Upper lobe of right lung (tissue), 1 donor: ENCODE data around the gene TINAGL1. TPM values are rescaled to one million over a fixed set of nuclear protein-coding genes. Genes with fewer than 3 reads are reported as not detected.

Experiments used
- ATAC-seq: fragments of 200-7000 bp; cut with Tn5 transposase; one replicate; pipeline ENCODE4 v1.9.1; 2020; ENCODE audit warnings: mild to moderate bottlenecking, moderate library complexity
- DNase-seq: peaks from one replicate; pipeline ENCODE4 v3.0.0-alpha.2; 2020
- H3K27ac ChIP-seq: fragments of 200-600 bp; one replicate; pipeline ENCODE4 v1.8.0; 2022
- H3K27me3 ChIP-seq: fragments of 200-600 bp; one replicate; pipeline ENCODE4 v1.8.0; 2022; ENCODE audit warnings: mild to moderate bottlenecking
- H3K36me3 ChIP-seq: fragments of 200-600 bp; one replicate; pipeline ENCODE4 v1.8.0; 2022
- H3K4me1 ChIP-seq: fragments of 200-600 bp; one replicate; pipeline ENCODE4 v1.8.0; 2022
- H3K4me3 ChIP-seq: fragments of 200-600 bp; one replicate; pipeline ENCODE4 v1.8.0; 2022; ENCODE audit warnings: mild to moderate bottlenecking
- H3K9me3 ChIP-seq: fragments of 200-600 bp; one replicate; pipeline ENCODE4 v1.8.0; 2022
- intact Hi-C: fragments of 100-400 bp; cut with DNase I; formaldehyde crosslinking; loops from one replicate; pipeline ENCODE4 v1.11.0; 2022
- total RNA-seq: library from RNA; stranded (reverse); fragmentation: NEBNext Ultra II Directional; extraction: Animal tissue kit (Norgen Biotek cat#: 25700); gene quantifications from one replicate; pipeline ENCODE4 v1.2.1, GENCODE V29; 2021
- TF ChIP-seq, protein P1 (sequence below): fragments of 200-600 bp; IDR thresholded peaks from one replicate; pipeline ENCODE4 v1.8.0; 2022; ENCODE audit warnings: antibody characterized with exemption
- donor health status: DM: no; HTN: yes; CAD: no; lungs with severe emphysema.

TINAGL1 gene
- total RNA-seq, 1 donor from 2014 or later: 154 TPM

DNA sequence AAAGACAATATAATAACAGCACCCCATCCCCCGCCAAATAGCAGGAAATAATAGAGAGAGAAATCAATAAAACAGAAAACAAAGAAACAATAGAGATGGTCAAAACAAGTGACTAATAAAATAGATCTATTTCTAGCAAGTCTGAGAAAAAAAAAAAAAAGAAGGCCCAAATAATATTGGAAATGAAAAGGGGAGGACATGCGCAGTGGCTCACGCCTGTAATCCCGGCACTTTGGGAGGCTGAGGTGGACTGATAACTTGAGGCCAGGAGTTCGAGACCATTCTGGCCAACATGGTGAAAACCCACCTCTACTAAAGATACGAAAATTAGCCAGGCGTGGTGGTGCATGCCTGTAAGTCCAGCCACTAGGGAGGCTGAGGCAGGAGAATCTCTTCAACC is 22.7 kb downstream of the TINAGL1 start:
- peaks cover 5% of the 10 kb centered on the region for H3K4me1 ChIP-seq
- H3K36me3 ChIP-seq: no peaks in the 10 kb centered on the region
- no peaks in the 10 kb centered on the region for H3K27me3 ChIP-seq
- H3K4me3 ChIP-seq: no peak overlapping the region
- ATAC-seq (no peak), DNase-seq (peak; percentile 12)
- H3K9me3 ChIP-seq: no peaks in the 10 kb centered on the region
- intact Hi-C loops: no loop called here
- no peak overlapping the region for H3K27ac ChIP-seq
- TF ChIP-seq, protein P1, sequence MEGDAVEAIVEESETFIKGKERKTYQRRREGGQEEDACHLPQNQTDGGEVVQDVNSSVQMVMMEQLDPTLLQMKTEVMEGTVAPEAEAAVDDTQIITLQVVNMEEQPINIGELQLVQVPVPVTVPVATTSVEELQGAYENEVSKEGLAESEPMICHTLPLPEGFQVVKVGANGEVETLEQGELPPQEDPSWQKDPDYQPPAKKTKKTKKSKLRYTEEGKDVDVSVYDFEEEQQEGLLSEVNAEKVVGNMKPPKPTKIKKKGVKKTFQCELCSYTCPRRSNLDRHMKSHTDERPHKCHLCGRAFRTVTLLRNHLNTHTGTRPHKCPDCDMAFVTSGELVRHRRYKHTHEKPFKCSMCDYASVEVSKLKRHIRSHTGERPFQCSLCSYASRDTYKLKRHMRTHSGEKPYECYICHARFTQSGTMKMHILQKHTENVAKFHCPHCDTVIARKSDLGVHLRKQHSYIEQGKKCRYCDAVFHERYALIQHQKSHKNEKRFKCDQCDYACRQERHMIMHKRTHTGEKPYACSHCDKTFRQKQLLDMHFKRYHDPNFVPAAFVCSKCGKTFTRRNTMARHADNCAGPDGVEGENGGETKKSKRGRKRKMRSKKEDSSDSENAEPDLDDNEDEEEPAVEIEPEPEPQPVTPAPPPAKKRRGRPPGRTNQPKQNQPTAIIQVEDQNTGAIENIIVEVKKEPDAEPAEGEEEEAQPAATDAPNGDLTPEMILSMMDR: no peak

DNA sequence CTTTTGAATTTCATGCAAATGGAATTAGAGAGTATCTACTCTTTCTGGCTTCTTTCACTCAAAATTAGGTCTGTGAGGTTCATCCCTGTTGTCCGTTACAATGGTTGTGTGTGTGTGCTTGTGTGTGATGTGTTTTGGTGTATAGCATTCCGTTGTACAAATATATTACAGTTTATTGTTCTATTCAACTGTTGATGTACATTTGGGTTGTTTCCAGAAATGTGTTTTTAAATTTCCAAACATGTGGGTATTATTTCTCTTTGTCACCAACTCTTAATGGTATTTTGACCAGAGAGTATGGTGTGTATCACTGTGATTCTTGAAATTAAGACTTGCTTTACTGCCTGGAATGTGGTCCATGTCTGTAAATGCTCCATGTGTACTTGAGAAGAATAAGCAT is 24.3 kb downstream of the TINAGL1 start:
- DNase-seq (no peak), ATAC-seq (no peak)
- H3K4me3 ChIP-seq: no peak overlapping the region
- no peaks in the 10 kb centered on the region for H3K36me3 ChIP-seq
- peaks cover 5% of the 10 kb centered on the region for H3K4me1 ChIP-seq
- intact Hi-C loops: no loop called here
- TF ChIP-seq, protein P1: no peak
- H3K27me3 ChIP-seq: no peaks in the 10 kb centered on the region
- H3K27ac ChIP-seq: no peak overlapping the region
- H3K9me3 ChIP-seq: no peaks in the 10 kb centered on the region

DNA sequence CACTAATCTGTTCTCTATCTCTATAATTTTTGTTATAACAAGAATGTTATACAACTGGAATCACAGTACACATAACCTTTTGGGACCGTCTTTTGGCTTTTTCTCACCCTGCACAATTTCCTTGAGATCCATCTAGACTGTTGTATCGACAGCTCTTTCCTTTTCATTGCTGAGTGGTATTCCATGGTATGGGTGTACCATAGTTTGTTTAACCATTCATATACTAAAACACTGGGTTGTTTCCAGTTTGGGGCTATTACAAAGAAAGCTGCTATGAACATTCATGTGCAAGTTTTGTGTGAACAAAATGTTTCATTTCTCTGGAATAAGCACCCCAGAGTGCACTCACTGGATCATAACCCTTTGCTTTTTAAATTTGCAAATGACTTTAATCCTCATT is 25.8 kb downstream of the TINAGL1 start:
- H3K4me3 ChIP-seq: no peak overlapping the region
- DNase-seq: no peak
- ATAC-seq: no peak
- no peaks in the 10 kb centered on the region for H3K4me1 ChIP-seq
- intact Hi-C loops: no loop called here
- H3K9me3 ChIP-seq: no peaks in the 10 kb centered on the region
- H3K27me3 ChIP-seq: no peaks in the 10 kb centered on the region
- no peak overlapping the region for H3K27ac ChIP-seq
- TF ChIP-seq, protein P1: no peak
- no peaks in the 10 kb centered on the region for H3K36me3 ChIP-seq

DNA sequence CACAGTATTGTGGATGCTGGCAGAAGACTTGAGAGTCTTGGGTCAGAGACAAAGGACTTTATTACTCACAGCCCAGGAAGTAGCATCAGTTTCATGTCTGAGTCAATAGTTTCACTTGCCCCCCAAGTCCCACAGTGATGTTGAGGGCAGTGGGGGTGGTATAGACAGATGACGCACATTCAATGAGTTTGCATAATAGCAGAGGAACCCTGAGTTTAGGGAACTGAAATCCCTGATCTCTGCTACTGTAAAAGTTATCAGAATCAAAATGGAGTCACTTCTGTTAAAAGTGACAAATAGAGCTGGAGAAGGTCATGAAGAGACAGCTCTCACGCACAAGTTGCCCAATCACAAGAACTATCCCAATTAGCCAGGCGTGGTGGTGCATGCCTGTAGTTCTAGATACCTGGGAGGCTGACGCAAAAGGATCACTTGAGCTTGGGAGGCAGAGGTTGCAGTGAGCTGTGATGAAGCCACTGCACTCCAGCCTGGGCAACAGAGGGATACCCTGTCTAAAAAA is 29.7 kb downstream of the TINAGL1 start:
- H3K27ac ChIP-seq: no peak overlapping the region
- DNase-seq (no peak), ATAC-seq (peak; percentile 81)
- no peak overlapping the region for H3K4me3 ChIP-seq
- H3K36me3 ChIP-seq: no peaks in the 10 kb centered on the region
- H3K9me3 ChIP-seq: no peaks in the 10 kb centered on the region
- intact Hi-C loops: no loop called here
- H3K4me1 ChIP-seq: no peaks in the 10 kb centered on the region
- no peaks in the 10 kb centered on the region for H3K27me3 ChIP-seq
- TF ChIP-seq, protein P1: no peak

DNA sequence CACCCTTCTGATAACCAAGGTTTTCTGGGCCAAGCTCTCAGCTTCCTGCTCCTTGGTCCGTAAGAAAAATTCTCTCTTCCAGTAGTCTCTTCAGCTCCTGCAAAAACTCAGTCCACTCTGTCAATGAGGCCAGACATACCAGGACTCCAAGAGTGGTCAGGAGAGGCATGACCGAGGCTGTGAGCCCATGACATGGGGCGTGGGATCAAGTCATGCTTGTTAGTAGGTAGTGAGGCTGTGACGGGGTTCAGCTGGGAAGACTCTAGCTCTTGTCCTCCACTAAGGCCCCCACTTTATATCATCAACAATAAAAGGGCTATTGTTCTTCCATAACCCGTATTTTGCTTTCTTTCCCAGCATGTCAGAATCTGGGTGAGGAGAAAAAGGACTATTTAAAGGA is 31.0 kb downstream of the TINAGL1 start:
- intact Hi-C loops: no loop called here
- no peak for DNase-seq
- no peak for ATAC-seq

More for the DNA sequence above, 31.0 kb downstream of the TINAGL1 start:
- H3K9me3 ChIP-seq: no peaks in the 10 kb centered on the region
- H3K36me3 ChIP-seq: no peaks in the 10 kb centered on the region
- H3K4me1 ChIP-seq: no peaks in the 10 kb centered on the region
- H3K4me3 ChIP-seq: no peak overlapping the region
- TF ChIP-seq, protein P1: no peak
- H3K27ac ChIP-seq: no peak overlapping the region
- no peaks in the 10 kb centered on the region for H3K27me3 ChIP-seq
